Raji (cell line): Measurements from ENCODE around the gene CD200R1L.

ENCODE experiments used
- POLR2A ChIP-seq: IDR thresholded peaks from 2 replicates; pipeline ENCODE4 v1.6.1; 2011; ENCODE audit warnings: low read depth, low read length, control low read depth; ENCODE audit not compliant: insufficient read depth

CD200R1L gene

DNA sequence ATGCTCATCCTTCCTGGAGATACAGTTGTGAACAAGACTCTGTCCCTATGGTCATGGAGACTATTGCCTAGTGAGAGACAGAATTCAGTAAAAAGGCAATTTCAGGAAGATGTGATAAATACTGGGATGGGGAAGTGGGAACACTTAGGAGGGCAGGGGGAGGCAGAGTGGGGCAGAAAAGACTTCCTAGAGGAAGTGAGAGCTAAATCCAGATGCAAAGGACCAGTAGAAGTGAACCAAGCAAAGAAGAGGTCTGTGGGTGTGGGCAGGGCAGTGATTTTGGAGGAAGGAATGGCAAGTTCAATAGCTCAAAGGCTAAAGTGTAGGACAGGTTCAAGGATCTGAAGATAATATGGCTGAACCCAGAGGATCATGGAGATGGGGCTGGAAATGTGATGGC, 68.9 kb downstream of the CD200R1L start:
- no peak for TF ChIP-seq POLR2A

DNA sequence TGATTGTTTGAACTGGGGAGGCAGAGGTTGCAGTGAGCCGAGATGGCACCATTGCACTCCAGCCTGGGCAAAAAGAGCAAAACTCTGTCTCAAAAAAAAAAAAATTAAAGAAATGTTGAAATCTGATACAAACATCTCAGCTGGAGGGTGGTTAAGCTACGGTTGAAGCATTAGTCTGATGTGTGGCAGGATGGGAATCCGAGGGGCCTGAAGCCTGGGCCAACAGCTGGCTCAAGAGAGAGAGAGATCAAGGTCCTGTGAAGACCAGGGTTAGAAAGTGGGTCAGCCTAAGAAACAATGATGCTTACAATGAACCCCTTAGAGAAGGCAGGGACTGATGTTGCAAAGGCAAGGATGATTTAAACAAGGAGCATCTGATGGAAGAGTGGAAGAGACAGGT, 69.8 kb downstream of the CD200R1L start:
- no peak for TF ChIP-seq POLR2A

DNA sequence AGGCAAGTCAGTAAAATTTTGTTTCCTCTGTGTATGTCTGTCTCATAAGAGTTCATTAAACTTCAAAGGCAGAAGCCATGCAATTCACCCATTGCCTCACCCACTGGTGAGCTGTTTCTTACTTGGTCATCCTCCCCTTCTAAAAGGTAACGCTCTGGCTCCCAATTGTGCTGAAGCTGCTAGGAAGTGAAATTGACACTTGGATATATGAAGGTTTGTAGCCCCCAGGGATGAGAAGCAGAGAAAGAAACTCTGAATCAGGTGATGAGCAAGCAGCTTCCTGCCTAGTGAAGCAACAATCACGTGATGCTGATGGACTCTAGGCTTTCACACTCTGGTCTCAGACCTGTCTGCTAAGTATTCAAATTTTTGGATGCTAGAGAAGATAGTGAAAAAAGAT, 70.7 kb downstream of the CD200R1L start:
- TF ChIP-seq POLR2A = no peak

DNA sequence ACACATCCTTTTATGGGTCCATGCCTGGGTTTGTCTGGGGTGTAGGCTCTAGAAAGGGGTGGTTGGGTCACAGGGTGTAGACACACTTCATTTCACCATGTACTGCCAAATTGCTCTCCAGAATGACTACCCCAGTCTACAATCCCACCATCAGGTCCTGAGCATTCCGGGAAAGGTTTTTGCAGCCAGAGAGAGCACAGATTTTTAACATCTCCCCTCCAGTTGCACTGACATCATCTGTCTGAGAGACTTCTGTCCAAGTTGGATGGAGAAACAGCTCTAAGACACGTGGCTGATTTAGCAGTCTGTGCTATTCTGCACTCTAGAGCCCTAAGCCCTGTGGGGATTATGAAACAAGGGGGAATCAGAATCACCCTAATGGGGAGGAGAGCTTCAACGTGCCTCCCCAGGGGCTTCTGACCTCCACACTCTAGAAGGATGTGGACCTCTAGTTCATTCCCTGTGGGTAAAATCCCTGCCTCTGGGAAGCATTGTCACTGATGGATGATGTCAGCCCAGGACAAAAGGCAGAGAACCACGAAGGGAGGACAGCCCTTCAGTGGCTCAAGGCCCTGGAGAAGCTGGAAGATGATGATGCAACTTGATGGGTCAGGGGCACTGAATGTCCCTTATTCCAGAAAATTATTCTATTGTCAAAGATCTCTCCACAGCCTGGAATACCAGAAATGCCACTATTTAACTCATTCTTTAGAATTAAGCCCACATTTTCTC, 71.5 kb downstream of the CD200R1L start:
- no peak for TF ChIP-seq POLR2A

DNA sequence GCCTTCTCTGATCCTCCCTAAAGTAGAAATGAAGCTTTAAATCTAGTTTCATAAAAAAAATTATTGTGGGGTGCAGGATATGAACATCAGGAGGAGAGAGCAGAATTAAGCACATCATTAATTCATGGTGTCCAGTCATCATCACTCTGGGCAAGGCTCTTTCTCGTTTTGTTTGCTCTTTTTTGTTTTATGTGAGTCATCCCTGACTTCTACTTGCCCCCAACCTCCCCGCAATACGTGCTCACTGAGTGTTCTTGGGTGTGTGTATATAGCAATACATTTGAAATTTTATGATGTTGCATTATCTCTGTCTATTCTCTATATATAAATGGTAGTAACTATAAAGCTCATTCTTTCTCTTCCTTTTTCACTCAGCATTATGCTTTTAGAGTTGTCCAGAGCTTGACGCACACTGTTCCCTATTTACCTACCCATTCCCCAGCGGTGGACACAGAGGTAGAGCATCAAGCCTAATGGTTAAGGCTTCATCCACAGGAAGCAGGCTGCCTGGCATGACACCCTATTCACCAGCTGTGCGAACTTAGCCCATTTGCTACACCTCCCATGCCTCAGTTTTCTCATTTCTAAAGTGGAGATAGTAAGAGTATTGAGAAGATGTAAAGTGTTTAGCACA, 72.3 kb downstream of the CD200R1L start:
- TF ChIP-seq POLR2A = no peak

DNA sequence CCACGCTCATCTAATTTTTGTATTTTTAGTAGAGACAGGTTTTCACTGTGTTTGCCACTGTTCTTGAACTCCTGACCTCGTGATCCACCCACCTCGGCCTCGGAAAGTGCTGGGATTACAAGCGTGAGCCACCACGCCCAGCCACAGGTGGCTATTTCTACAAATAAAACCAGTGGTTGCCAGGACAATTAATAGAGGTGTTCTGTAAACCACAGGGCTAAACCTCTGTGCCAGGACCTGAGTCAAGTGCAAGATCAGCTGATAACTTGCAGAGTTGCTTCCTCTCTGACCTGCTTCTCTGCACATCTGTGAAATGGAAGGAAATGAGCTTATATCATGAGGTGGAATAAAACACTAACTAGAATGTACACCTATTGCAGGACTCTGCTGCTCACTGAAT, 72.8 kb downstream of the CD200R1L start:
- no peak for TF ChIP-seq POLR2A

DNA sequence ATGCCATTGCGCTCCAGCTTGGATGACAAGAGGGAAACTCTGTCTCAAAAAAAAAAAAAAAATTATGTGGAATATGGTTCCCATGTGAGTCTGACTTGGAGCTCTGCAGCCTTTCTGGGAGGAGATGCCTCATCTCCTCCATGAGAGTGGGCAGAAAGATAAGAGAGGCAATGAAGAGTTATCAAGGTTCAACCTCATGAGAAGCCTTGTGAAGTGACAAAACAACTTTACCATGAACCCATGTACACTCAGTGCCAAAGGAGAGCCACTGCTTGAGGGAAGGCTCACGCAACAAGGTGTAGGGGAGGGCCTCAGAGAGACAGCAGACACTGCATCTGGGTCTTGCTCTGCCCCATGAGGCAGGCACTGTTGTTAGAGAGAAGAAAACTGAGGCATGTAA, 75.7 kb downstream of the CD200R1L start:
- no peak for TF ChIP-seq POLR2A

DNA sequence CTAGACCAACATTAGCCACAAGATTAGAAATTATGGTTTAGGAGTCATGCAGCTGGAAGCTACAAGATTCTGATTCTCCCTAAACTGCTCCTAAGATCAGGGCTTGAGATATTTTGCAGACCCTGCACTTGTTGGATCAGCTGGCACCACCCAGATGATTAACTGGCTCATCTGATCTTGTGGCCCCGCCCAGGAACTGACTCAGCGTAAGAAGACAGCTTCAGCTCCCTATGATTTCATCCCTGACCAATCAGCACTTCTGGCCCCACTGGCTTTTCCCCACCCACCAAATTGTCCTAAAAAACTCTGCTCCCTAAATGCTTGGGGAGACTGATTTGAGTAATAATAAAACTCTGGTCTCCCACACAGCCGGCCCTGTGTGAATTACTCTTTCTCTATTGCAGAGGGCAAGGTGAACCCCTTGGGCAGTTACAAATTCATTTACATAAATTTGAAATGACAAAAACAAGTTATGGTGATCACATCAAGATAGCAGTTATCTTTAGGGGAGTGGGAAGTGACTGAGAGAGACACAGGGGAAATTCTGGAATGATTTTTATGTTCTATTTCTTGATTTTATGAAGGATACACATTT, 76.5 kb downstream of the CD200R1L start:
- TF ChIP-seq POLR2A = no peak

DNA sequence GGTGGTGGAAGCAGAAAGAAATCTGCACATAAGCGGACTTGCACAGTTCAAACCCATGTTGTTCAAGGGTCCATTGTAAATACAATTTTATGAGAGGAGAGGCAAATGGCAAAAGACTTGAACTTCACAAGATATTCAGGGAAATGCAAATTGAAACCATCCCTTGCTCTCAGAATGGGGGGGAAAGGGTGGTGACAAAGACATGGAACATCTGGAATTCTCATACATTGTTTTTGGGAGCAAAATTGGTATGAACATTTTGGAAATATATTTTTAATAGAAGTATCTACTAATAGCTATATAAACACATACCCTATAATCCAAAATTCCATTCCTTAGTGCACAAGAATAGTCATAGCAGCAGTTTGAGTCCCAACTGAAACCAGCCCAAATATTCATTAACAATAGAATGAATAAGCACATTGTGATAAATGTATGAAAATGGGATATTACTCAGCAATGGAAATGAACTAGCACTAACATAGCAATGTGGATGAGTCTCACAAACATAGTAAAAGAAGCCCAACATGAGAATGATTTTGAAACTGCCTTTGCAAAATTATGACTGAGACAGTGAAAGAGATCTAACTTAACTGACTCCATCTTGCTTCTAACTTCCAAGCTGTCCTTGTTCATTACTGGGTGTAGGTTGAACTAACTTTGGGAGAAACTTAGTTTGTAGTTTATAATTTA, 77.2 kb downstream of the CD200R1L start:
- TF ChIP-seq POLR2A = no peak

DNA sequence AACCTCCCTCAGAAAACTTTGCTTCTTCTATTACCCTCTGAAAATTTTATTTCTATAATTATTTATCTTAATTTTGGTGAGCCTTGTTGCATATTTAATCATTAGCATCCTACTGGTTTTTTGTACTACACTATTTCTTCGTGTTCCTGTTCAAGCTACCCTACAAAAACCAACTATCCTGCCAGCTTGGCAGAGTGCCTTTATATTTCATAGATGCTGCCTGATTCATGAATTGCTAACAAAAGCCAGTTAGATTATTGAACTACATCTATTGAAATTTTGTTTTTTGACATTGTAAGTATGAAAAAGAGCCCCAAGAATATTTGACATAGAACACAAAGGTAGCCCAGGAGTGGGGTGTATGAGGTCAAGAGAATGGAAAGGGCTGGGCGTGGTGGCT, 78.9 kb downstream of the CD200R1L start:
- no peak for TF ChIP-seq POLR2A

DNA sequence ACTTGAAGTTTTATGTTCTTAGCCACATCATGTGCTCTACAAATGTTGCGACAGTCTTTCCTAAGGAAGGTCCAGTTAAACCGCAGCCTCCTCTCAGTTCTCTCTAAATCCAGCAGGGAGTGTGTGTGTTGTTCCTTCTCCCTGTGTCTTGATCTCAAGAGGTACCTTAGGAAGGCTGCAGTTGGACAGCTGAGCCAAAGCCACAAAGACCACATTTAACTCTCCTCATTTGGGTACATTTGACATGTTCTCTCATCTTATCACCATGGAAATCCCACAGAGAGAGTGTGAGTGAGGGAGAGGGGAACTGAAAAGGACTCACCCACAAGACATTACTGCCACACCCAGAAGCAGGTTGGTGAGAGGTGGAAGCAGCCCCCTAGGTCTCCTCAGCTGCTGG, 79.5 kb downstream of the CD200R1L start:
- no peak for TF ChIP-seq POLR2A
